A549 (cell line): Measurements from ENCODE around the gene CTR9.

Experiments
- CBX8 ChIP-seq: fragments of 200-600 bp; sonication (generic); IDR thresholded peaks from 2 replicates; pipeline ENCODE4 v1.6.1; 2016
- CHD2 ChIP-seq: fragments of 150-350 bp; IDR thresholded peaks from 2 replicates; pipeline ENCODE4 v1.6.1; 2014; ENCODE audit warnings: low read length; ENCODE audit not compliant: partially characterized antibody
- EP300 ChIP-seq, 2 experiments: fragments of >200 bp; sonication (Bioruptor Twin); formaldehyde crosslinking; IDR thresholded peaks; 2 replicates in 1 of 2; 3 replicates in 1 of 2; pipeline ENCODE4 v1.6.1; 2016 to 2017
- FOXS1 ChIP-seq: fragments of 250-450 bp; sonication (Bioruptor Pico); IDR thresholded peaks from 2 replicates; pipeline ENCODE4 v1.5.0; 2020; ENCODE audit warnings: mild to moderate bottlenecking, moderate library complexity
- MAFK ChIP-seq: fragments of 450-650 bp; IDR thresholded peaks from 2 replicates; pipeline ENCODE4 v1.6.1; 2014; ENCODE audit not compliant: partially characterized antibody
- MAZ ChIP-seq: fragments of 150-350 bp; IDR thresholded peaks from 2 replicates; pipeline ENCODE4 v1.6.1; 2014; ENCODE audit warnings: antibody characterized with exemption, low read depth, low read length, borderline replicate concordance
- NR3C1 ChIP-seq: fragments of >200 bp; sonication (Bioruptor Twin); formaldehyde crosslinking; IDR thresholded peaks from 3 replicates; pipeline ENCODE4 v1.6.1; 2017
- POLR2A ChIP-seq: IDR thresholded peaks from 2 replicates; pipeline ENCODE4 v1.6.1; 2012; ENCODE audit warnings: mild to moderate bottlenecking, low read length
- RFX5 ChIP-seq: fragments of 450-650 bp; IDR thresholded peaks from 2 replicates; pipeline ENCODE4 v1.7.1; 2014; ENCODE audit warnings: antibody characterized with exemption, mild to moderate bottlenecking, moderate library complexity
- ZFP36 ChIP-seq: fragments of 450-650 bp; IDR thresholded peaks from 2 replicates; pipeline ENCODE4 v1.6.1; 2014; ENCODE audit warnings: borderline replicate concordance; ENCODE audit not compliant: partially characterized antibody
- TF ChIP-seq, protein P1 (sequence below): fragments of >200 bp; sonication (Bioruptor Twin); formaldehyde crosslinking; IDR thresholded peaks from 3 replicates; pipeline ENCODE4 v1.5.1; 2016
- TF ChIP-seq, protein P2 (sequence below): fragments of 250-450 bp; sonication (Bioruptor Pico); IDR thresholded peaks from 2 replicates; pipeline ENCODE4 v1.5.0; 2021; ENCODE audit warnings: mild to moderate bottlenecking, moderate library complexity, borderline replicate concordance

DNA sequence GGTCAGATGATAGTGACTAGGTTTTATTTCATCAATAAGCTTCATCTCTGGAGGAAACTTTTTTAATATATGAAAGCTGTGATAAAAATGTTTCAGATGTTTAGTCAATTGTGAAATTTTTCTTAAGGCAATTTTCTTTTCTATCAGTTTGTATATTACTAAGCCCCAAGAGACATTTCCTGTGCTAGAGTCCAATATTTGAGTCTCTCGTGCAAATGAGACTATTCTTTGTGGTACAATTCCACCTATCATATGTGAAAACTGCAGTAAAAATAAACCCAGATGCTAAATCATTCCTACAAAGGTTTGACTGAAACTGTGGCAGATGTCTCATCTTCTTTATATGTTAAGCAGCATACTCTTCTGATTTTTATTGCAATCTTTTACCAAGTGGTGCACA lies 28.0 kb downstream of the CTR9 start:
- TF ChIP-seq, protein P1, sequence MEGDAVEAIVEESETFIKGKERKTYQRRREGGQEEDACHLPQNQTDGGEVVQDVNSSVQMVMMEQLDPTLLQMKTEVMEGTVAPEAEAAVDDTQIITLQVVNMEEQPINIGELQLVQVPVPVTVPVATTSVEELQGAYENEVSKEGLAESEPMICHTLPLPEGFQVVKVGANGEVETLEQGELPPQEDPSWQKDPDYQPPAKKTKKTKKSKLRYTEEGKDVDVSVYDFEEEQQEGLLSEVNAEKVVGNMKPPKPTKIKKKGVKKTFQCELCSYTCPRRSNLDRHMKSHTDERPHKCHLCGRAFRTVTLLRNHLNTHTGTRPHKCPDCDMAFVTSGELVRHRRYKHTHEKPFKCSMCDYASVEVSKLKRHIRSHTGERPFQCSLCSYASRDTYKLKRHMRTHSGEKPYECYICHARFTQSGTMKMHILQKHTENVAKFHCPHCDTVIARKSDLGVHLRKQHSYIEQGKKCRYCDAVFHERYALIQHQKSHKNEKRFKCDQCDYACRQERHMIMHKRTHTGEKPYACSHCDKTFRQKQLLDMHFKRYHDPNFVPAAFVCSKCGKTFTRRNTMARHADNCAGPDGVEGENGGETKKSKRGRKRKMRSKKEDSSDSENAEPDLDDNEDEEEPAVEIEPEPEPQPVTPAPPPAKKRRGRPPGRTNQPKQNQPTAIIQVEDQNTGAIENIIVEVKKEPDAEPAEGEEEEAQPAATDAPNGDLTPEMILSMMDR = no peak
- TF ChIP-seq POLR2A = no peak
- no peak for TF ChIP-seq FOXS1
- TF ChIP-seq CHD2 = no peak
- TF ChIP-seq ZFP36 = no peak
- TF ChIP-seq NR3C1 = no peak
- no peak for TF ChIP-seq MAZ
- TF ChIP-seq, protein P2, sequence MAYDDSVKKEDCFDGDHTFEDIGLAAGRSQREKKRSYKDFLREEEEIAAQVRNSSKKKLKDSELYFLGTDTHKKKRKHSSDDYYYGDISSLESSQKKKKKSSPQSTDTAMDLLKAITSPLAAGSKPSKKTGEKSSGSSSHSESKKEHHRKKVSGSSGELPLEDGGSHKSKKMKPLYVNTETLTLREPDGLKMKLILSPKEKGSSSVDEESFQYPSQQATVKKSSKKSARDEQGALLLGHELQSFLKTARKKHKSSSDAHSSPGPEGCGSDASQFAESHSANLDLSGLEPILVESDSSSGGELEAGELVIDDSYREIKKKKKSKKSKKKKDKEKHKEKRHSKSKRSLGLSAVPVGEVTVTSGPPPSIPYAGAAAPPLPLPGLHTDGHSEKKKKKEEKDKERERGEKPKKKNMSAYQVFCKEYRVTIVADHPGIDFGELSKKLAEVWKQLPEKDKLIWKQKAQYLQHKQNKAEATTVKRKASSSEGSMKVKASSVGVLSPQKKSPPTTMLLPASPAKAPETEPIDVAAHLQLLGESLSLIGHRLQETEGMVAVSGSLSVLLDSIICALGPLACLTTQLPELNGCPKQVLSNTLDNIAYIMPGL (CRISPR knock-in tag) = no peak
- no peak for TF ChIP-seq MAFK
- no peak for TF ChIP-seq RFX5
- no peak for TF ChIP-seq EP300 (IDR thresholded peaks at IDR 0.05)
- TF ChIP-seq CBX8 = no peak
